ENCODE results near the gene RBM14. TPM values are rescaled to one million over a fixed set of nuclear protein-coding genes. Genes with fewer than 3 reads are reported as not detected.

RBM14 gene
- total RNA-seq, 2 experiments from 2014 or later: 122 to 137 TPM

GRCh38 chr11:66646828-66647227 is 30.4 kb downstream of the RBM14 start:
- intact Hi-C loops (cut with DNase I, micrococcal nuclease): no loop called here
- ChIA-PET POLR2A (interaction anchor here (0.6 to 2.4 kb wide), 3 partner anchors 8 to 118 kb away, joined by 7 to 8 read pairs (median 8); partner anchors contain the start of gene RBM4), CTCF (interaction anchor here (0.7 to 3.5 kb wide), 4 partner anchors 9 to 581 kb away, joined by 3 to 21 read pairs (median 6); partner anchors contain the start of genes RBM4 and RBM4B)
- Mint-ChIP-seq H3K27me3 (no peaks in the 10 kb centered on the region), H3K4me3 (no peak overlapping the region), H3K27ac (peak overlapping the region; percentile 62), H3K36me3 (ENCODE audit: low read depth) (peaks cover 88% of the 10 kb centered on the region), H3K9me3 (ENCODE audit: low read depth) (no peaks in the 10 kb centered on the region), H3K4me1 (peaks cover 75% of the 10 kb centered on the region)
- ATAC-seq: no peak
- DNase-seq: no peak

DNA sequence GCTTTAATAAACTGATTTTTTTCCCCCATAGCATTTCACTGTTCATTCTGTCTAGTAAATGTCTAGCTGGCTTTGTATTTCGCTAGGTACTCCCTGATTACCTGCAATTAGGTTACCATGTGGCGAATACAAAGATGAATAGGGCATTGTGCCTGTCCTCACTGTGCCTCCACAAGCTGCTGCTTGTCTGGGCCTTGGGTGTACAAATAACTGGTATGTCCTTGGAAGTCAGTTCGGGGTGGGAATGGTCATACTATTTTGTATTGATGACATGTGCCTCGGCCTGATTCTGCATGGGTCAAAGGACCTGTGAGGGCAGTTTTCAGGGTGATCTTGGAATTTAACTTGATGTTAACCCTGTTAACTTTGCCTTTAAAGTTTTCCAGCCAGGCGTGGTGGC is 33.5 kb downstream of the RBM14 start:
- H3K27ac Mint-ChIP-seq: no peak overlapping the region
- no peaks in the 10 kb centered on the region for H3K27me3 Mint-ChIP-seq
- intact Hi-C loops (cut with DNase I, micrococcal nuclease): no loop called here
- H3K4me1 Mint-ChIP-seq: peaks cover 59% of the 10 kb centered on the region
- no peaks in the 10 kb centered on the region for H3K9me3 Mint-ChIP-seq (ENCODE audit: low read depth)
- ChIA-PET CTCF (interaction anchor here (0.6 to 1.0 kb wide), 4 partner anchors 12 to 639 kb away, joined by 3 to 4 read pairs (median 4); partner anchors contain the start of genes ANKRD13D and RBM4), POLR2A (interaction anchor here (1.0 to 1.7 kb wide), 3 partner anchors 11 to 27 kb away, joined by 4 to 9 read pairs (median 7); partner anchors contain the start of genes RBM4 and RBM4B)
- peaks cover 69% of the 10 kb centered on the region for H3K36me3 Mint-ChIP-seq (ENCODE audit: low read depth)
- H3K4me3 Mint-ChIP-seq: no peak overlapping the region
- no peak for ATAC-seq
- no peak for DNase-seq

- peak; percentile 40 for ATAC-seq
- POLR2A ChIA-PET: no interaction called here
- Mint-ChIP-seq H3K9me3 (ENCODE audit: low read depth) (no peaks in the 10 kb centered on the region), H3K27me3 (no peaks in the 10 kb centered on the region), H3K4me1 (peaks cover 50% of the 10 kb centered on the region), H3K27ac (no peak overlapping the region), H3K36me3 (ENCODE audit: low read depth) (peaks cover 64% of the 10 kb centered on the region), H3K4me3 (no peak overlapping the region)
- CTCF ChIA-PET: interaction anchor here (1.0 kb wide), 1 partner anchor 58 kb away, joined by 4 read pairs; the partner anchor contains the start of genes CCDC87 and CCS
- intact Hi-C loops (cut with DNase I, micrococcal nuclease): no loop called here
- no peak for DNase-seq
These were observed 34.6 kb downstream of the RBM14 start for GRCh38 chr11:66651016-66651415.

GRCh38 chr11:66652651-66653050 is 36.2 kb downstream of the RBM14 start:
- no peak overlapping the region for H3K4me3 Mint-ChIP-seq
- no peaks in the 10 kb centered on the region for H3K27me3 Mint-ChIP-seq
- POLR2A ChIA-PET: interaction anchor here (0.6 kb wide), 1 partner anchor 40 kb away, joined by 3 read pairs; no protein-coding TSS in a partner anchor
- H3K36me3 Mint-ChIP-seq (ENCODE audit: low read depth): peaks cover 50% of the 10 kb centered on the region
- no peaks in the 10 kb centered on the region for H3K9me3 Mint-ChIP-seq (ENCODE audit: low read depth)
- ATAC-seq (no peak), DNase-seq (no peak)
- CTCF ChIA-PET: interaction anchor here (0.7 to 1.3 kb wide), 4 partner anchors 12 to 74 kb away, joined by 3 to 5 read pairs (median 4); no protein-coding TSS in a partner anchor
- H3K4me1 Mint-ChIP-seq: peaks cover 33% of the 10 kb centered on the region
- peak overlapping the region; percentile 29 for H3K27ac Mint-ChIP-seq
- intact Hi-C loops (cut with DNase I, micrococcal nuclease): no loop called here

- Mint-ChIP-seq H3K27ac (peak overlapping the region; percentile 29), H3K4me1 (peaks cover 32% of the 10 kb centered on the region), H3K4me3 (no peak overlapping the region), H3K36me3 (ENCODE audit: low read depth) (peaks cover 49% of the 10 kb centered on the region), H3K27me3 (no peaks in the 10 kb centered on the region), H3K9me3 (ENCODE audit: low read depth) (no peaks in the 10 kb centered on the region)
- ATAC-seq (peak; percentile 69), DNase-seq (no peak)
- CTCF ChIA-PET: interaction anchor here (0.7 to 1.3 kb wide), 5 partner anchors 12 to 314 kb away, joined by 3 to 5 read pairs (median 3); no protein-coding TSS in a partner anchor
- POLR2A ChIA-PET: interaction anchor here (0.6 kb wide), 1 partner anchor 40 kb away, joined by 3 read pairs; no protein-coding TSS in a partner anchor
- intact Hi-C loops (cut with DNase I, micrococcal nuclease): no loop called here
These were observed 36.7 kb downstream of the RBM14 start for GRCh38 chr11:66653123-66653522.

DNA sequence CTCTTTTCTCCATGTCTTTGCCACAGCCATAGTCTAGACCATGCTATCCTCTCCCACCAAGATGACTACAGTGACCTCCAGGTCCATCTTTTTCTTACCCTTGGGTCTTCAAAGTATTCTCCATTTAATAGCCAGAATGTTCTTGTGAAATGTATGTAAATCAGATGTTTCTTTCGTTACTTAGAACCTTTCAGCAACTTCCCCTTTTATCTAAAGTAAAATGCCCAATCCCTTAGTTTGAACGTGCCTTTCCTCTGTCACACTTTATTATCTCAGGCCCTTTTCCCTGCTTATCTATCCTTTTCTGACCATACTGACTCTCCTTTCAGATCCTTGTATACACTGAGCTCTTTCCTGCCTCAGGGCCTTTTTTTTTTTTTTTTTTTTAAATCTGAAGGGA is 43.3 kb downstream of the RBM14 start:
- H3K27ac Mint-ChIP-seq: peak overlapping the region; percentile 12
- no peaks in the 10 kb centered on the region for H3K9me3 Mint-ChIP-seq (ENCODE audit: low read depth)
- peaks cover 28% of the 10 kb centered on the region for H3K36me3 Mint-ChIP-seq (ENCODE audit: low read depth)
- ChIA-PET CTCF (no interaction called here), POLR2A (interaction anchor here (0.6 to 1.3 kb wide), 6 partner anchors 10 to 461 kb away, joined by 3 to 9 read pairs (median 4); partner anchors contain the start of gene RBM14)
- H3K27me3 Mint-ChIP-seq: no peaks in the 10 kb centered on the region
- H3K4me1 Mint-ChIP-seq: peaks cover 6% of the 10 kb centered on the region
- intact Hi-C loops (cut with DNase I, micrococcal nuclease): no loop called here
- no peak overlapping the region for H3K4me3 Mint-ChIP-seq
- ATAC-seq (no peak), DNase-seq (no peak)

GRCh38 chr11:66663741-66664296 is 47.4 kb downstream of the RBM14 start:
- Mint-ChIP-seq H3K27me3 (no peaks in the 10 kb centered on the region), H3K36me3 (ENCODE audit: low read depth) (peaks cover 37% of the 10 kb centered on the region), H3K27ac (no peak overlapping the region), H3K4me3 (no peak overlapping the region), H3K4me1 (peaks cover 7% of the 10 kb centered on the region), H3K9me3 (ENCODE audit: low read depth) (no peaks in the 10 kb centered on the region)
- ChIA-PET CTCF (interaction anchor here (0.7 to 1.4 kb wide), 5 partner anchors 9 to 21 kb away, joined by 3 to 8 read pairs (median 3); partner anchors contain the start of gene RBM4B), POLR2A (interaction anchor here (1.4 kb wide), 1 partner anchor 26 kb away, joined by 7 read pairs; the partner anchor contains the start of gene RBM4)
- intact Hi-C loops (cut with DNase I, micrococcal nuclease): no loop called here
- ATAC-seq (no peak), DNase-seq (no peak)

GRCh38 chr11:66665369-66665768 is 48.9 kb downstream of the RBM14 start:
- POLR2A ChIA-PET: interaction anchor here (0.6 kb wide), 1 partner anchor 257 kb away, joined by 3 read pairs; no protein-coding TSS in a partner anchor
- ATAC-seq: no peak
- Mint-ChIP-seq H3K27ac (no peak overlapping the region), H3K27me3 (no peaks in the 10 kb centered on the region), H3K4me1 (peaks cover 12% of the 10 kb centered on the region), H3K36me3 (ENCODE audit: low read depth) (peaks cover 39% of the 10 kb centered on the region), H3K4me3 (no peak overlapping the region), H3K9me3 (ENCODE audit: low read depth) (no peaks in the 10 kb centered on the region)
- CTCF ChIA-PET: interaction anchor here (0.8 to 1.4 kb wide), 3 partner anchors 13 to 23 kb away, joined by 3 to 5 read pairs (median 3); no protein-coding TSS in a partner anchor
- DNase-seq: no peak
- intact Hi-C loops (cut with DNase I, micrococcal nuclease): no loop called here

GRCh38 chr11:66670816-66671215 is 54.4 kb downstream of the RBM14 start:
- DNase-seq: no peak
- peaks cover 29% of the 10 kb centered on the region for H3K4me1 Mint-ChIP-seq
- H3K9me3 Mint-ChIP-seq (ENCODE audit: low read depth): no peaks in the 10 kb centered on the region
- peaks cover 25% of the 10 kb centered on the region for H3K36me3 Mint-ChIP-seq (ENCODE audit: low read depth)
- ATAC-seq: no peak
- no peak overlapping the region for H3K4me3 Mint-ChIP-seq
- intact Hi-C loops (cut with DNase I, micrococcal nuclease): loop anchor here (5.0 to 10.0 kb wide), 2 partner anchors 236 to 721 kb away; partner anchors contain the start of genes MRPL11 (in 1 of the 2) and RAD9A (in 1 of the 2)
- H3K27ac Mint-ChIP-seq: no peak overlapping the region
- H3K27me3 Mint-ChIP-seq: no peaks in the 10 kb centered on the region
- POLR2A ChIA-PET: no interaction called here
- CTCF ChIA-PET: interaction anchor here (1.2 kb wide), 1 partner anchor 210 kb away, joined by 3 read pairs; no protein-coding TSS in a partner anchor

- Mint-ChIP-seq H3K27ac (no peak overlapping the region), H3K27me3 (no peaks in the 10 kb centered on the region), H3K9me3 (ENCODE audit: low read depth) (no peaks in the 10 kb centered on the region), H3K4me3 (no peak overlapping the region), H3K36me3 (ENCODE audit: low read depth) (peaks cover 16% of the 10 kb centered on the region), H3K4me1 (peaks cover 35% of the 10 kb centered on the region)
- intact Hi-C loops (cut with DNase I, micrococcal nuclease): loop anchor here (5.0 to 10.0 kb wide), 3 partner anchors 240 to 717 kb away; partner anchors contain the start of genes B4GAT1 (in 1 of the 2), BRMS1 (in 1 of the 2), MRPL11 (in 1 of the 2) and RAD9A (in 1 of the 2)
- ChIA-PET CTCF (interaction anchor here (0.7 to 1.2 kb wide), 5 partner anchors 12 to 379 kb away, joined by 3 to 4 read pairs (median 3); no protein-coding TSS in a partner anchor), POLR2A (interaction anchor here (0.8 to 0.9 kb wide), 2 partner anchors 33 to 106 kb away, joined by 4 to 6 read pairs; partner anchors contain the start of gene CTSF)
- ATAC-seq (no peak), DNase-seq (no peak)
These were observed 58.7 kb downstream of the RBM14 start for GRCh38 chr11:66674964-66675602.
